HCT116 (cell line): ENCODE data around the gene EMC10. TPM values are rescaled to one million over a fixed set of nuclear protein-coding genes. Genes with fewer than 3 reads are reported as not detected.

Experiments used
- ATAC-seq: fragments of 200-7000 bp; cut with Tn5 transposase; 2 replicates; pipeline ENCODE4 v1.9.1; 2020; ENCODE audit warnings: mild to moderate bottlenecking, moderate library complexity
- BruUV-seq: library from RNA; stranded (reverse); fragments of 400-500 nt; replicated peaks from 2 replicates; lab custom pipeline; 2021; lab: Mats Ljungman, UMichigan
- CTCF ChIA-PET: fragments of 300-600 bp; sonication (Branson Sonifier 250); formaldehyde crosslinking; loops from one replicate; lab custom pipeline; 2021; ENCODE audit warnings: antibody characterized with exemption; lab: Charles Lee
- POLR2A ChIA-PET: fragments of 300-600, 350-600 bp; sonication (Branson Sonifier 250); formaldehyde crosslinking; loops from one replicate; lab custom pipeline; 2021; ENCODE audit warnings: antibody characterized with exemption; lab: Charles Lee
- RAD21 ChIA-PET, 2 experiments: fragments of 300-600 bp; sonication (Branson Sonifier 250); formaldehyde crosslinking; loops; one replicate each; lab custom pipeline; 2023; ENCODE audit warnings: low total read pairs in 2 of 2; ENCODE audit not compliant: uncharacterized antibody in 2 of 2, unreplicated experiment in 2 of 2, low non-redundant PET in 1 of 2; lab: Charles Lee
- DNase-seq: peaks from one replicate; pipeline ENCODE4 v3.0.0-alpha.2; 2010; ENCODE audit warnings: low read depth, low spot score
- H2AFZ ChIP-seq: fragments of 200-600 bp; shearing (Covaris generic), sonication (generic); 2 replicates; pipeline ENCODE4 v1.6.1; 2017; ENCODE audit warnings: low read depth, mixed run types, mixed read lengths, antibody characterized with exemption, low read length; ENCODE audit not compliant: poor library complexity, severe bottlenecking
- H3K27ac ChIP-seq: 2 replicates; pipeline ENCODE4 v1.5.1; 2012; ENCODE audit warnings: low read depth, low read length
- H3K27me3 ChIP-seq: fragments of 200-600 bp; sonication (generic); 2 replicates; pipeline ENCODE4 v1.6.1; 2016; ENCODE audit warnings: mixed run types, low read length, mixed read lengths; ENCODE audit not compliant: insufficient read depth
- H3K36me3 ChIP-seq, 2 experiments: fragments of 200-500 bp in 1 of 2; fragments of 200-600 bp in 1 of 2; sonication (Bioruptor generic) in 1 of 2; sonication (generic) in 1 of 2; 2 replicates each; pipeline versions ENCODE4 v1.5.1 to v1.6.1; 2014 to 2016; ENCODE audit warnings: low read length in 2 of 2, inconsistent platforms in 1 of 2, mixed read lengths in 1 of 2, mixed run types in 1 of 2; ENCODE audit not compliant: insufficient read depth in 2 of 2, control insufficient read depth in 1 of 2
- H3K4me1 ChIP-seq, 2 experiments: fragments of 200-600 bp in 1 of 2; sonication (generic) in 1 of 2; 2 replicates each; pipeline versions ENCODE4 v1.5.1 to v1.6.1; 2012 to 2017; ENCODE audit warnings: low read length in 2 of 2, inconsistent platforms in 1 of 2, mild to moderate bottlenecking in 1 of 2, mixed read lengths in 1 of 2, mixed run types in 1 of 2, moderate library complexity in 1 of 2; ENCODE audit not compliant: insufficient read depth in 2 of 2, control insufficient read depth in 1 of 2
- H3K4me2 ChIP-seq: fragments of 200-600 bp; sonication (generic); 2 replicates; pipeline ENCODE4 v1.6.1; 2017; ENCODE audit warnings: mixed run types, low read length, mixed read lengths
- H3K4me3 ChIP-seq, 2 experiments: fragments of 200-600 bp in 1 of 2; sonication (generic) in 1 of 2; replicated peaks in 1 of 2; 2 replicates each; pipeline ENCODE4 v1.5.1; 2011 to 2016; ENCODE audit warnings: low read length in 2 of 2, control low read depth in 1 of 2, low read depth in 1 of 2, mild to moderate bottlenecking in 1 of 2, mixed read lengths in 1 of 2, mixed run types in 1 of 2
- H3K79me2 ChIP-seq: fragments of 200-600 bp; sonication (generic); 2 replicates; pipeline ENCODE4 v1.6.1; 2017; ENCODE audit warnings: mild to moderate bottlenecking, mixed run types, low read length, moderate library complexity, mixed read lengths; ENCODE audit not compliant: insufficient read depth
- H3K9ac ChIP-seq: fragments of 200-600 bp; sonication (generic); 2 replicates; pipeline ENCODE4 v1.6.1; 2016; ENCODE audit warnings: low read length, mixed read lengths
- H3K9me2 ChIP-seq: fragments of 200-600 bp; sonication (generic), shearing (Covaris generic); 2 replicates; pipeline ENCODE4 v1.6.1; 2017; ENCODE audit warnings: mixed run types, mild to moderate bottlenecking, moderate library complexity; ENCODE audit not compliant: insufficient read depth
- H3K9me3 ChIP-seq, 2 experiments: fragments of 200-500 bp in 1 of 2; fragments of 200-600 bp in 1 of 2; sonication (Bioruptor generic) in 1 of 2; sonication (generic) in 1 of 2; 2 replicates each; pipeline ENCODE4 v1.6.1; 2014 to 2017; ENCODE audit warnings: low read length in 2 of 2, mixed read lengths in 2 of 2, inconsistent platforms in 1 of 2, low read depth in 1 of 2, mild to moderate bottlenecking in 1 of 2, mixed run types in 1 of 2, moderate library complexity in 1 of 2; ENCODE audit not compliant: control insufficient read depth in 1 of 2, insufficient read depth in 1 of 2
- H4K20me1 ChIP-seq: fragments of 200-600 bp; sonication (generic), shearing (Covaris generic); 2 replicates; pipeline ENCODE4 v1.6.1; 2017; ENCODE audit warnings: mixed run types, mild to moderate bottlenecking, moderate library complexity; ENCODE audit not compliant: insufficient read depth
- CTCF ChIP-seq, 3 experiments: fragments of 200-600 bp in 1 of 3; sonication (generic) in 1 of 3; IDR thresholded peaks in 2 of 3; conservative IDR thresholded peaks in 1 of 3; 2 replicates each; pipeline ENCODE4 v1.5.1; 2012 to 2017; ENCODE audit warnings: low read depth in 2 of 3, low read length in 2 of 3, antibody characterized with exemption in 1 of 3, borderline replicate concordance in 1 of 3, control low read depth in 1 of 3, mild to moderate bottlenecking in 1 of 3, mixed read lengths in 1 of 3, mixed run types in 1 of 3, moderate library complexity in 1 of 3; ENCODE audit not compliant: insufficient read depth in 1 of 3
- POLR2A ChIP-seq: IDR thresholded peaks from 2 replicates; pipeline ENCODE4 v1.7.0; 2011; ENCODE audit warnings: borderline replicate concordance; ENCODE audit not compliant: insufficient read depth, insufficient read length; ENCODE audit errors: extremely low read depth
- RAD21 ChIP-seq: IDR thresholded peaks from 2 replicates; pipeline ENCODE4 v1.6.1; 2012; ENCODE audit warnings: low read depth, mild to moderate bottlenecking
- REST ChIP-seq: IDR thresholded peaks from 2 replicates; pipeline ENCODE4 v1.6.1; 2012; ENCODE audit warnings: low read depth
- TCF7L2 ChIP-seq: IDR thresholded peaks from 2 replicates; pipeline ENCODE4 v1.7.0; 2011; ENCODE audit warnings: borderline replicate concordance, inconsistent platforms; ENCODE audit not compliant: insufficient read depth, insufficient read length; ENCODE audit errors: extremely low read depth
- ZBTB33 ChIP-seq: IDR thresholded peaks from 2 replicates; pipeline ENCODE4 v1.6.1; 2011; ENCODE audit warnings: mild to moderate bottlenecking, low read length, moderate library complexity; ENCODE audit not compliant: insufficient replicate concordance; ENCODE audit errors: extremely low read depth
- intact Hi-C: fragments of 100-400 bp; cut with micrococcal nuclease; formaldehyde crosslinking; loops from 2 replicates; pipeline ENCODE4 v1.10.0; 2022
- total RNA-seq: library from RNA; stranded (reverse); gene quantifications from one replicate; pipeline ENCODE4 v1.2.1, GENCODE V29; 2021; ENCODE audit not compliant: unreplicated experiment

Gene EMC10
- total RNA-seq, 1 experiment from 2014 or later, result 92.4 TPM

GRCh38 chr19:50457300-50457699 lies 19.0 kb upstream of the EMC10 start:
- ChIA-PET CTCF (interaction anchor here (0.6 kb wide), 1 partner anchor 248 kb away, joined by 3 read pairs; no protein-coding TSS in a partner anchor), POLR2A (interaction anchor here (0.7 kb wide), 1 partner anchor 115 kb away, joined by 3 read pairs; no protein-coding TSS in a partner anchor), RAD21 (no interaction called here)
- H4K20me1 ChIP-seq, result no peaks in the 10 kb centered on the region
- peaks cover 7 to 24% of the 10 kb centered on the region in 2 experiments for H3K4me1 ChIP-seq
- intact Hi-C loops, result no loop called here
- H3K27ac ChIP-seq, result no peak overlapping the region
- H2AFZ ChIP-seq, result no peak overlapping the region
- BruUV-seq, result no TSS peak
- no peak overlapping the region for H3K9ac ChIP-seq
- H3K4me2 ChIP-seq, result no peak overlapping the region
- TF ChIP-seq TCF7L2, result no peak
- TF ChIP-seq POLR2A, result no peak
- TF ChIP-seq ZBTB33, result no peak
- no peak for TF ChIP-seq RAD21
- no peak for TF ChIP-seq REST
- TF ChIP-seq CTCF (IDR thresholded peaks at IDR 0.05 in 2 of 3, conservative IDR thresholded peaks at IDR 0.05 in 1 of 3; ENCODE audit: borderline replicate concordance in 1 of 3, insufficient read depth in 1 of 3, low read depth in 2 of 3, low read length in 2 of 3), result no peak
- H3K9me3 ChIP-seq, result no peaks in the 10 kb centered on the region
- H3K27me3 ChIP-seq, result no peaks in the 10 kb centered on the region
- H3K9me2 ChIP-seq, result no peaks in the 10 kb centered on the region
- ATAC-seq (no peak), DNase-seq (no peak)
- H3K79me2 ChIP-seq, result no peaks in the 10 kb centered on the region
- H3K36me3 ChIP-seq, result no peaks in the 10 kb centered on the region
- no peak overlapping the region for H3K4me3 ChIP-seq
